GM19099 (cell line): ENCODE results near the gene VPS37D.

Experiments used
- POLR2A ChIP-seq: IDR thresholded peaks from 3 replicates; pipeline ENCODE4 v1.6.1; 2011; ENCODE audit warnings: low read depth; ENCODE audit not compliant: insufficient read length; ENCODE audit errors: extremely low read depth

VPS37D gene

GRCh38 chr7:73668103-73668885 lies 663 bp downstream of the VPS37D start:
- TF ChIP-seq POLR2A, result no peak

- no peak for TF ChIP-seq POLR2A
Observed at GRCh38 chr7:73668886-73669230, 1.2 kb downstream of the VPS37D start.

DNA sequence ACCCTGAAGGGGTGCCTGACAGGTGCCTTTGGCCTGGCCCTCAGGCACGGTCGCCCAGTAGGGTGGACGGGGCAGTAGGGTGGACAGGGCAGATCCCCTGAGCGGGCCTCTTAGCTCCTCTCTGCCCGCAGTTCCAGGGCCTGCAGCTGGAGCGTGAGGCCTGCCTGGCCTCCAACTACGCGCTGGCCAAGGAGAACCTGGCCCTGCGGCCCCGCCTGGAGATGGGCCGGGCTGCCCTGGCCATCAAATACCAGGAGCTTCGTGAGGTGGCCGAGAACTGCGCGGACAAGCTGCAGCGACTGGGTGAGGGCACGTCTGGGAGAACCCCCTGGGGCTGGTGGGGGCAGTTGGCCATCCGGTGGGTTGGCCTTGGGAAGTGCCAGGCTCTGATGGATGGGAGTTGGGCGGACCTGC lies 1.7 kb downstream of the VPS37D start:
- no peak for TF ChIP-seq POLR2A

DNA sequence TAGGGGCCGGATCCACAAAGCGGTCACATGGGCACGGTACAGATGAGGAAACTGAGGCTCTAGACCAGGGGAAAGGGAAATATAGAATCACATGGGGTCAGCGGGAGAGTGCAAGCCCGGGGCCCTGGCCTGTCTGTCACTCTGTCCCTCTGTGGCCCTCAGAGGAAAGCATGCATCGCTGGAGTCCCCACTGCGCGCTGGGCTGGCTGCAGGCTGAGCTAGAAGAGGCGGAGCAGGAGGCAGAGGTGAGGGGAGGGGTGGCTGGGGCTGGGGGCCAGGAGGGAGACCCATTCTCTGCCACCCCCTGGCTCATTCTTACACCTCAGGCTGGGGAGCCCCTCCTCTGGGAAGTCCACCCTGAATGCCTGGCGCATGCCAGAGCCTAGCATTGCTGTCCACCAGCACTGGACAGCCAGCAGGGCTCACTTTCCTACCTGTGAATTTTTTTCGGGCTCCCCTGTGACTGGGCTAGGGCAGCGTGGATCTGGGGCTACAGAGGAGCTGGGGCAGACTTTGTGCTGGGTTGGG lies 2.3 kb downstream of the VPS37D start:
- TF ChIP-seq POLR2A, result no peak

DNA sequence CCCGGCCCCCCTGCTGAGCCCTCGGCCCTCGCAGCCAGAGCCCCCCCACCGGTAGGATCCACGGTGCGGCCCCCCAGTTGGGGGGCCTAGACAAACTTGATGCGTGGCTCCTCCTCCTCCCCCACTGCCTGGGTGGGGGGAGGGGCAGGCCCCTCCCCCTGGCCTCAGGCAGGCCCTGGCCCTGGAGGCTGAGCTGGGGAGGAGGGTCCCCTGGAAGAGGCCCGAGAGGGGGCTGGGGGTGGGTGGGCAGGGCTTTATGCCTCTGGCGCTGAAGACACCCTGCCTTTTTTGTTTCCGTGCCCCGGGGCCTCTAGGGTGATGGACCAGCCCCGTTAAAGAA lies 3.7 kb downstream of the VPS37D start:
- TF ChIP-seq POLR2A, result no peak

GRCh38 chr7:73671857-73672445 lies 4.3 kb downstream of the VPS37D start:
- TF ChIP-seq POLR2A, result no peak

GRCh38 chr7:73674468-73675124 lies 7.0 kb downstream of the VPS37D start:
- TF ChIP-seq POLR2A, result no peak

GRCh38 chr7:73678862-73679261 lies 11.2 kb downstream of the VPS37D start:
- TF ChIP-seq POLR2A, result no peak

DNA sequence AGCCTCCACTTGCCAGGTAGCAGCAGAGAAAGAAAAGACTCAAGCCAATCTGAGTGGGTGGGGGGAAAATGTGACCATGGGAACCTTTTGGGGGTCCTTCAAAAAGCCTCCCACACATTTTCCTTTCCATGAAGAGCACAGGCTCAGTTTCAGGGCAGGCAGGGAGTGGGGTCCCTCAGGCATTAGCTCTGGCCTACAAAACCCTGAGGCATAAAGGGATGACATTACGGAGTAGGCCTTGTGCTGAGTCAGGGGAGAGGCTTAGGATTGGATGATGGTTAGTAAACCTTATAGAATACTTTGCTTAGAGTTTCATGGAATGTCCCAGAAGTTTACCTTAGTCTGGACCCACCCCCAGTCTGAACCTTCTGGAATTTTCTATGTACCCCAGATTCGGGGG lies 12.1 kb downstream of the VPS37D start:
- no peak for TF ChIP-seq POLR2A

DNA sequence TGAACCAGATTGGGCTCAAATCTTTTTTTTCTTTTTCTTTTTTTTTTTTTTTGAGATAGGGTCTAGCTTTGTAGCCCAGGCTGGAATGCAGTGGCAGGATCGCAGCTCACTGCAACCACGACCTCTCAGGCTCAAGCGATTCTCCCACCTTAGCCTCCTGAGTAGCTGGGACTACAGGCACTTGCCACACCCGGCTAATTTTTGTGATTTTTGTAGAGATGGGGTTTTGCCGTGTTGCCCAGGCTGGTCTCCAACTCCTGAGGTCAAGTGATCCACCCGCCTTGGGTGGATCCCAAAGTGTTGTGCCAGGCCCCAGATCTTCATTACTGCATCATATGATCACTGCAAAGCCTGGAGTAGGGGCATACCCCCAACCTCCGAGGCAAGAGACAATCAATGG lies 12.9 kb downstream of the VPS37D start:
- no peak for TF ChIP-seq POLR2A

- TF ChIP-seq POLR2A, result no peak
Observed at GRCh38 chr7:73681031-73681430, 13.4 kb downstream of the VPS37D start.

DNA sequence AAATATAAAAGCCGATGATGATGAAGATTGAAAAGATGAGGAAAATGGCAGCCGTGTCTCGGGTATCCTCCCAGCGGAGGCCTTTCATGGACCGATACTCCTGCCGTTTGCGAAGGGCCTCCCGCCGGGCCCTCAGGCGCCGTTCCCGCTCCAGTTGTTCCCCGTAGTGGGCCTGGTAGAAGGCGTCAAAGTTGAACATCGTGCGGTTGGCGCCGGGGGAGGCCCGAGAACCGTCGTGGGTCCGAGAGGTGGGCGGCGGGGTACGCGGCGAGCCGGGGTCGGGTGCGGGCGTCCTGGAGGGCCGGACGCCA lies 15.1 kb downstream of the VPS37D start:
- TF ChIP-seq POLR2A, result no peak

DNA sequence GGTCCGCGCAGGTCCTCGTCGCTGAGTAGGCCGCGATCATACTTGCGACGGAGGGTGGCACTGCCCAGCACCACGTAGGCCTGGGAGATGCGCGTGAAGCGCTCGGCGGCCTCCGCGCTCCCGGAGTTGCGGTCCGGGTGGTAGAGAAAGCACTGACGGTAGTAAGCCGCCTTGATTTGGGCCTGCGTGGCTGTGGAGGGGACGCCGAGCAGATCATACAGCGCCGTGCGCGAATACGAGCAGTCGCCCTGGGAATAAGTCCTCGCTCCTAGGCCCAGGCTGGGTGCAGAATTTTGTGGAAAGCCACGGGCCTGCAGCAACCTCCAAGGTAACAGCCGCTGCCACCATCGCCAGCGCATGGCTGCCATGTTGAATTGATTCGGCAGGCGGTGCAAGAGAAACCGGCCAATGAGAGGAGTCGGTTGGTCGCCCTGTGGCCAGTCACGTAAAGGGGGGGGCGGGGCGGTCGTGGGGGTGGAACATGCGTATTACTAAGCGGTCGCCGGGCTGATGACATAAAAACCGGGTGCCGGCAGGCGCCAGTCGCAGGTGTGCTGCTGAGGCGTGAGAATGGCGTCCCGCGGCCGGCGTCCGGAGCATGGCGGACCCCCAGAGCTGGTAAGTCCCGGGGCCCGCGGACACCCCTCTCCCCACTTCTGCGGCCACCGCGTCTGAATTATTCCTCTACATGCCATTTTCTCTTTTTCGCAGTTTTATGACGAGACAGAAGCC lies 15.6 kb downstream of the VPS37D start, which contains the start of the genes BUD23 and DNAJC30:
BUD23 (plus strand) TSS at position 542 of the 732 bp plus-strand sequence; CDS start at position 571, 29 bp downstream.
DNAJC30 (minus strand) TSS at position 398 of the 732 bp plus-strand sequence; CDS start at position 368, 30 bp downstream.
- TF ChIP-seq POLR2A, result peak; percentile 93

DNA sequence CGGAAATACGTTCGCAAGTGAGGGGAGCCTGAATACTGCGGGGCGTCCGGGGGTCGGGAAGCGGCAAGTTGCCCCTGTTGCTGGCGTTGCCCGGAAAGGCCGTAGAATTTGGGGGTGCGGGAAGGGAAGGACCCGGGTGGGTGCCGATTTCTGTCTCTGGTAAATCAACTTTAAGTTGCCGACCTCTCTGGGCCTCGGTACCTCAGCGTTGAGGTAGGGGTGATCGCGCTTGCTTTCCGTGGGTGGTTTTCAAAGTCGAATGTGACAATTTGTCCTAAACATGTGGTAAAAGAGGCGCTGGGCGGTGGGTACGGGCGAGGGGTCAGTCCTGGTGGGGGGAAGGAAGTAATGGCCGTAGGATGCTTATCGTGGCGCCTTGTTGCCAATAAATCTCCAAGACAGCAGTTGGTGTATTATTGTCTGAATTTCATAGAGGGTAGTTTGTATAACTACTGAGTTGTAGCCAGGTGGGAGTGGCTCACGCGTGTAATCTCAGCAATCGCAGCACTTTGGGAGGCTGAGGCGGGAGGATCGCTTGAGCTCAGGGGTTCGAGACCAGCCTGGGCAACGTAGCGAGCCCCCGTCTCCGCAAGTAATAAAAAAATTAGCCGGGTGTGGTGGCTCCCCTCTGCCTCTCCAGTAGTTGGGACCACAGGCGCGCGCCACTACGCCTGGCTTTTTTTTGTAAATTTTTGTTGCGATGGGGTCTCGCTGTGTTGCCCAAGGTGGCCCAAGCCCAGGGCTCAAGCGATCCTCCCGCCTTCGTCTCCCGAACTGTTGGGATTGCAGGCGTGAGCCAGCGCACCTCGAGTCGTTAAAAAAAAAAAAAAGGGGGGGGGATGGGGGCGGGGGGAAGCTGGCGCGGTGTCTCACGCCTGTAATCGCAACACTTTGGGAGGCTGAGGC lies 16.4 kb downstream of the VPS37D start:
- no peak for TF ChIP-seq POLR2A
